Measurements from ENCODE around the gene RCSD1. TPM values are rescaled to one million over a fixed set of nuclear protein-coding genes. Genes with fewer than 3 reads are reported as not detected.

Gene RCSD1
- total RNA-seq, 1 experiment from 2014 or later = not detected

DNA sequence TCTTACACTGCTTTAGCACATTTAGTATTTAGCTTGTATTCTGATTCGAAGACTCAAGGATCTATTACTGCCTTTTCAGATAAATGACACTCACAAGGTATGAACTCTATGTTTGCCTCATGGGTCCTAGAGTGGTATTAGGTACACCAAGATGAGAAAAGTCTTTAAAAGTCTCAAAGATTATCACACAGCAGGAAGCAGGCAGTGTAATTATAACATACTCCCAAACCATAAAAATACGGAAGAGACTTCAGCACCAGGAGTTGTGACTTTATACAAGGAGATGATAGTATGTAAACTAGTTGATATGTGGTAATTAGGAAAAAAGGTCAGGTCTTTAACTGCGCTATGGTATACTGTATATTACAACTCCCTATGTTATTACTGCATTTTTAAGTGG, 11.2 kb upstream of the RCSD1 start:
- TF ChIP-seq EZH2 (IDR thresholded peaks at IDR 0.05; ENCODE audit: borderline replicate concordance, low read depth, low read length, poor library complexity, severe bottlenecking) = no peak
- TF ChIP-seq, protein P1, sequence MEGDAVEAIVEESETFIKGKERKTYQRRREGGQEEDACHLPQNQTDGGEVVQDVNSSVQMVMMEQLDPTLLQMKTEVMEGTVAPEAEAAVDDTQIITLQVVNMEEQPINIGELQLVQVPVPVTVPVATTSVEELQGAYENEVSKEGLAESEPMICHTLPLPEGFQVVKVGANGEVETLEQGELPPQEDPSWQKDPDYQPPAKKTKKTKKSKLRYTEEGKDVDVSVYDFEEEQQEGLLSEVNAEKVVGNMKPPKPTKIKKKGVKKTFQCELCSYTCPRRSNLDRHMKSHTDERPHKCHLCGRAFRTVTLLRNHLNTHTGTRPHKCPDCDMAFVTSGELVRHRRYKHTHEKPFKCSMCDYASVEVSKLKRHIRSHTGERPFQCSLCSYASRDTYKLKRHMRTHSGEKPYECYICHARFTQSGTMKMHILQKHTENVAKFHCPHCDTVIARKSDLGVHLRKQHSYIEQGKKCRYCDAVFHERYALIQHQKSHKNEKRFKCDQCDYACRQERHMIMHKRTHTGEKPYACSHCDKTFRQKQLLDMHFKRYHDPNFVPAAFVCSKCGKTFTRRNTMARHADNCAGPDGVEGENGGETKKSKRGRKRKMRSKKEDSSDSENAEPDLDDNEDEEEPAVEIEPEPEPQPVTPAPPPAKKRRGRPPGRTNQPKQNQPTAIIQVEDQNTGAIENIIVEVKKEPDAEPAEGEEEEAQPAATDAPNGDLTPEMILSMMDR (conservative IDR thresholded peaks at IDR 0.05; ENCODE audit: low read depth, low read length) = no peak
- Histone ChIP-seq H3K27me3 (replicated peaks; ENCODE audit: insufficient read depth, low read depth, low read length, poor library complexity) (no peaks in the 10 kb centered on the region), H3K9me3 (ENCODE audit: low read depth, low read length, poor library complexity, severe bottlenecking) (peaks cover 11% of the 10 kb centered on the region), H3K4me3 (ENCODE audit: low read depth, low read length, poor library complexity, severe bottlenecking) (no peak overlapping the region), H3K4me1 (ENCODE audit: insufficient read depth, low read length, poor library complexity, severe bottlenecking) (peaks cover 7% of the 10 kb centered on the region), H3K27ac (ENCODE audit: low read depth, low read length, poor library complexity, severe bottlenecking) (no peak overlapping the region), H3K36me3 (ENCODE audit: insufficient read depth, low read length, poor library complexity, severe bottlenecking) (no peaks in the 10 kb centered on the region)
- no TSS peak for BruUV-seq (replicated peaks)
- CTCF ChIA-PET = no interaction called here
- intact Hi-C loops (cut with micrococcal nuclease; ENCODE audit: unreplicated experiment) = no loop called here
- no peak for DNase-seq (ENCODE audit: low spot score)
- POLR2A ChIA-PET (ENCODE audit: low non-redundant PET) = no interaction called here

GRCh38 chr1:167620002-167620401, 10.0 kb upstream of the RCSD1 start:
- intact Hi-C loops (cut with micrococcal nuclease; ENCODE audit: unreplicated experiment) = no loop called here
- CTCF ChIA-PET = no interaction called here
- no peak for DNase-seq (ENCODE audit: low spot score)

DNA sequence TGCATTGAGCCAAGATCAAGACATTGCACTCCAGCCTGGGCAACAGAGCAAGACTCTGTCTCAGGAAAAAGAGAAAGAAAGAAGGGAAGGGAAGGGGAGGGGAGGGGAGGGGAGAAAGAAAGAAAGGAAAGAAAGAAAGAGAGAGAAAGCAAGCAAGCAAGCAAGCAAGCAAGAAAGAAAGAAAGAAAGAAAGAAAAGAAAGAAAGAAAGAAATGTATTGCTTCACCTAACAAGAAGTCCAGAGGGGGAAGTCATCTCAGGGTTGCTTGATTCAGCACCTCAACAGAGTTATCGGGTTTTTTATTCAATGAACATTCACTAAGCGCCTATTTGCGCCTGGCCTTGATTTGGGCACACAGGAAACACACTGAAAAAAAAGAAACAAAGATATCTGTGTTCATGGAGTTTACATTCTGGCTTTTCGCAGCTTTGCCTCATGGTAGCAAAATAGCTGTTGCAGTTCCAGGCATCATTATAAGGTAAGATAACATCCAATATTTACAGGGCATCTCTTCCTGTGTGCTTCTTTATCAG, 8.2 kb upstream of the RCSD1 start:
- POLR2A ChIA-PET (ENCODE audit: low non-redundant PET) = no interaction called here
- Histone ChIP-seq H3K27me3 (replicated peaks; ENCODE audit: insufficient read depth, low read depth, low read length, poor library complexity) (no peaks in the 10 kb centered on the region), H3K9me3 (ENCODE audit: low read depth, low read length, poor library complexity, severe bottlenecking) (no peaks in the 10 kb centered on the region), H3K4me1 (ENCODE audit: insufficient read depth, low read length, poor library complexity, severe bottlenecking) (peaks cover 7% of the 10 kb centered on the region), H3K27ac (ENCODE audit: low read depth, low read length, poor library complexity, severe bottlenecking) (no peak overlapping the region), H3K36me3 (ENCODE audit: insufficient read depth, low read length, poor library complexity, severe bottlenecking) (no peaks in the 10 kb centered on the region), H3K4me3 (ENCODE audit: low read depth, low read length, poor library complexity, severe bottlenecking) (no peak overlapping the region)
- intact Hi-C loops (cut with micrococcal nuclease; ENCODE audit: unreplicated experiment) = no loop called here
- no TSS peak for BruUV-seq (replicated peaks)
- CTCF ChIA-PET = no interaction called here
- TF ChIP-seq EZH2 (IDR thresholded peaks at IDR 0.05; ENCODE audit: borderline replicate concordance, low read depth, low read length, poor library complexity, severe bottlenecking) = no peak
- TF ChIP-seq, protein P1 (conservative IDR thresholded peaks at IDR 0.05; ENCODE audit: low read depth, low read length) = no peak
- no peak for DNase-seq (ENCODE audit: low spot score)

More at GRCh38 chr1:167620002-167620401, 10.0 kb upstream of the RCSD1 start:
- POLR2A ChIA-PET (ENCODE audit: low non-redundant PET) = no interaction called here
- no peaks in the 10 kb centered on the region for H3K27me3 ChIP-seq (replicated peaks; ENCODE audit: insufficient read depth, low read depth, low read length, poor library complexity)
- no peak overlapping the region for H3K4me3 ChIP-seq (ENCODE audit: low read depth, low read length, poor library complexity, severe bottlenecking)
- H3K9me3 ChIP-seq (ENCODE audit: low read depth, low read length, poor library complexity, severe bottlenecking) = peaks cover 6% of the 10 kb centered on the region
- no peak for TF ChIP-seq EZH2 (IDR thresholded peaks at IDR 0.05; ENCODE audit: borderline replicate concordance, low read depth, low read length, poor library complexity, severe bottlenecking)
- TF ChIP-seq, protein P1 (conservative IDR thresholded peaks at IDR 0.05; ENCODE audit: low read depth, low read length) = no peak
- no peak overlapping the region for H3K27ac ChIP-seq (ENCODE audit: low read depth, low read length, poor library complexity, severe bottlenecking)
- H3K4me1 ChIP-seq (ENCODE audit: insufficient read depth, low read length, poor library complexity, severe bottlenecking) = peaks cover 7% of the 10 kb centered on the region
- H3K36me3 ChIP-seq (ENCODE audit: insufficient read depth, low read length, poor library complexity, severe bottlenecking) = no peaks in the 10 kb centered on the region
- no TSS peak for BruUV-seq (replicated peaks)

Measured in A673 (cell line).